ENCODE data around the gene OR10H1. TPM values are rescaled to one million over a fixed set of nuclear protein-coding genes. Genes with fewer than 3 reads are reported as not detected.
A peak's percentile ranks its signal among the peaks of the same experiment; 100 is the strongest.

Gene OR10H1
- total and polyA plus RNA-seq, 9 of the 15 experiments (the other 6 are each of a cell fraction or from before 2014, with no cell fraction given): not detected

DNA sequence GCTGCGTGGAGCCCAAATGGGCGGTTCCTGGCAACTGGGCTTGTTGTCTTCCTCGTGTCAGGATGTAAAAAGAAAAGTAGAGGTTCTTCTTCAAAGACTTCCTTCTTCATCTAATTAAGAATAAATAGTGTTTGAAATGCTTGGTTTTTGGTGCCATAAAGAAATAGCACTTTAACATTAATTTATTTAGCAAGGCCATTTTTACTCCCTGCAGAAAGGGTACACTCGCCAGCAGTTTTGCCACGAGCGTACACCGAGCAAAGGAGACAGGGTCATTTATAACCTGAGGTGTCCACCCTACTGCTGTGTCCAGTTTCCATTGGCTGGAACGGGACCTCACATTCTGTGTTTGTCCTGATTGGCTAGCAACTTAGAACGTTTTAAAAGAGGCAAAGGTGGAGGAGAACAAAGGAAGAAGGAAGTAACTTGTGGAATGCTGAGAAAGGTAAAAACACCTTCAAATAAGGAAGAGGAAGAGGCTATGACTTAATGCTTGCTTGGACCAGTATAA lies 21.8 kb upstream of the OR10H1 start (continued):
- TF ChIP-seq, protein P1, sequence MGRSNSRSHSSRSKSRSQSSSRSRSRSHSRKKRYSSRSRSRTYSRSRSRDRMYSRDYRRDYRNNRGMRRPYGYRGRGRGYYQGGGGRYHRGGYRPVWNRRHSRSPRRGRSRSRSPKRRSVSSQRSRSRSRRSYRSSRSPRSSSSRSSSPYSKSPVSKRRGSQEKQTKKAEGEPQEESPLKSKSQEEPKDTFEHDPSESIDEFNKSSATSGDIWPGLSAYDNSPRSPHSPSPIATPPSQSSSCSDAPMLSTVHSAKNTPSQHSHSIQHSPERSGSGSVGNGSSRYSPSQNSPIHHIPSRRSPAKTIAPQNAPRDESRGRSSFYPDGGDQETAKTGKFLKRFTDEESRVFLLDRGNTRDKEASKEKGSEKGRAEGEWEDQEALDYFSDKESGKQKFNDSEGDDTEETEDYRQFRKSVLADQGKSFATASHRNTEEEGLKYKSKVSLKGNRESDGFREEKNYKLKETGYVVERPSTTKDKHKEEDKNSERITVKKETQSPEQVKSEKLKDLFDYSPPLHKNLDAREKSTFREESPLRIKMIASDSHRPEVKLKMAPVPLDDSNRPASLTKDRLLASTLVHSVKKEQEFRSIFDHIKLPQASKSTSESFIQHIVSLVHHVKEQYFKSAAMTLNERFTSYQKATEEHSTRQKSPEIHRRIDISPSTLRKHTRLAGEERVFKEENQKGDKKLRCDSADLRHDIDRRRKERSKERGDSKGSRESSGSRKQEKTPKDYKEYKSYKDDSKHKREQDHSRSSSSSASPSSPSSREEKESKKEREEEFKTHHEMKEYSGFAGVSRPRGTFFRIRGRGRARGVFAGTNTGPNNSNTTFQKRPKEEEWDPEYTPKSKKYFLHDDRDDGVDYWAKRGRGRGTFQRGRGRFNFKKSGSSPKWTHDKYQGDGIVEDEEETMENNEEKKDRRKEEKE (IDR thresholded peaks at IDR 0.05; ENCODE audit: borderline replicate concordance in 1 of 2, control insufficient read depth in 1 of 2, low read depth in 2 of 2, low read length in 1 of 2): no peak
- TF ChIP-seq, protein P2, sequence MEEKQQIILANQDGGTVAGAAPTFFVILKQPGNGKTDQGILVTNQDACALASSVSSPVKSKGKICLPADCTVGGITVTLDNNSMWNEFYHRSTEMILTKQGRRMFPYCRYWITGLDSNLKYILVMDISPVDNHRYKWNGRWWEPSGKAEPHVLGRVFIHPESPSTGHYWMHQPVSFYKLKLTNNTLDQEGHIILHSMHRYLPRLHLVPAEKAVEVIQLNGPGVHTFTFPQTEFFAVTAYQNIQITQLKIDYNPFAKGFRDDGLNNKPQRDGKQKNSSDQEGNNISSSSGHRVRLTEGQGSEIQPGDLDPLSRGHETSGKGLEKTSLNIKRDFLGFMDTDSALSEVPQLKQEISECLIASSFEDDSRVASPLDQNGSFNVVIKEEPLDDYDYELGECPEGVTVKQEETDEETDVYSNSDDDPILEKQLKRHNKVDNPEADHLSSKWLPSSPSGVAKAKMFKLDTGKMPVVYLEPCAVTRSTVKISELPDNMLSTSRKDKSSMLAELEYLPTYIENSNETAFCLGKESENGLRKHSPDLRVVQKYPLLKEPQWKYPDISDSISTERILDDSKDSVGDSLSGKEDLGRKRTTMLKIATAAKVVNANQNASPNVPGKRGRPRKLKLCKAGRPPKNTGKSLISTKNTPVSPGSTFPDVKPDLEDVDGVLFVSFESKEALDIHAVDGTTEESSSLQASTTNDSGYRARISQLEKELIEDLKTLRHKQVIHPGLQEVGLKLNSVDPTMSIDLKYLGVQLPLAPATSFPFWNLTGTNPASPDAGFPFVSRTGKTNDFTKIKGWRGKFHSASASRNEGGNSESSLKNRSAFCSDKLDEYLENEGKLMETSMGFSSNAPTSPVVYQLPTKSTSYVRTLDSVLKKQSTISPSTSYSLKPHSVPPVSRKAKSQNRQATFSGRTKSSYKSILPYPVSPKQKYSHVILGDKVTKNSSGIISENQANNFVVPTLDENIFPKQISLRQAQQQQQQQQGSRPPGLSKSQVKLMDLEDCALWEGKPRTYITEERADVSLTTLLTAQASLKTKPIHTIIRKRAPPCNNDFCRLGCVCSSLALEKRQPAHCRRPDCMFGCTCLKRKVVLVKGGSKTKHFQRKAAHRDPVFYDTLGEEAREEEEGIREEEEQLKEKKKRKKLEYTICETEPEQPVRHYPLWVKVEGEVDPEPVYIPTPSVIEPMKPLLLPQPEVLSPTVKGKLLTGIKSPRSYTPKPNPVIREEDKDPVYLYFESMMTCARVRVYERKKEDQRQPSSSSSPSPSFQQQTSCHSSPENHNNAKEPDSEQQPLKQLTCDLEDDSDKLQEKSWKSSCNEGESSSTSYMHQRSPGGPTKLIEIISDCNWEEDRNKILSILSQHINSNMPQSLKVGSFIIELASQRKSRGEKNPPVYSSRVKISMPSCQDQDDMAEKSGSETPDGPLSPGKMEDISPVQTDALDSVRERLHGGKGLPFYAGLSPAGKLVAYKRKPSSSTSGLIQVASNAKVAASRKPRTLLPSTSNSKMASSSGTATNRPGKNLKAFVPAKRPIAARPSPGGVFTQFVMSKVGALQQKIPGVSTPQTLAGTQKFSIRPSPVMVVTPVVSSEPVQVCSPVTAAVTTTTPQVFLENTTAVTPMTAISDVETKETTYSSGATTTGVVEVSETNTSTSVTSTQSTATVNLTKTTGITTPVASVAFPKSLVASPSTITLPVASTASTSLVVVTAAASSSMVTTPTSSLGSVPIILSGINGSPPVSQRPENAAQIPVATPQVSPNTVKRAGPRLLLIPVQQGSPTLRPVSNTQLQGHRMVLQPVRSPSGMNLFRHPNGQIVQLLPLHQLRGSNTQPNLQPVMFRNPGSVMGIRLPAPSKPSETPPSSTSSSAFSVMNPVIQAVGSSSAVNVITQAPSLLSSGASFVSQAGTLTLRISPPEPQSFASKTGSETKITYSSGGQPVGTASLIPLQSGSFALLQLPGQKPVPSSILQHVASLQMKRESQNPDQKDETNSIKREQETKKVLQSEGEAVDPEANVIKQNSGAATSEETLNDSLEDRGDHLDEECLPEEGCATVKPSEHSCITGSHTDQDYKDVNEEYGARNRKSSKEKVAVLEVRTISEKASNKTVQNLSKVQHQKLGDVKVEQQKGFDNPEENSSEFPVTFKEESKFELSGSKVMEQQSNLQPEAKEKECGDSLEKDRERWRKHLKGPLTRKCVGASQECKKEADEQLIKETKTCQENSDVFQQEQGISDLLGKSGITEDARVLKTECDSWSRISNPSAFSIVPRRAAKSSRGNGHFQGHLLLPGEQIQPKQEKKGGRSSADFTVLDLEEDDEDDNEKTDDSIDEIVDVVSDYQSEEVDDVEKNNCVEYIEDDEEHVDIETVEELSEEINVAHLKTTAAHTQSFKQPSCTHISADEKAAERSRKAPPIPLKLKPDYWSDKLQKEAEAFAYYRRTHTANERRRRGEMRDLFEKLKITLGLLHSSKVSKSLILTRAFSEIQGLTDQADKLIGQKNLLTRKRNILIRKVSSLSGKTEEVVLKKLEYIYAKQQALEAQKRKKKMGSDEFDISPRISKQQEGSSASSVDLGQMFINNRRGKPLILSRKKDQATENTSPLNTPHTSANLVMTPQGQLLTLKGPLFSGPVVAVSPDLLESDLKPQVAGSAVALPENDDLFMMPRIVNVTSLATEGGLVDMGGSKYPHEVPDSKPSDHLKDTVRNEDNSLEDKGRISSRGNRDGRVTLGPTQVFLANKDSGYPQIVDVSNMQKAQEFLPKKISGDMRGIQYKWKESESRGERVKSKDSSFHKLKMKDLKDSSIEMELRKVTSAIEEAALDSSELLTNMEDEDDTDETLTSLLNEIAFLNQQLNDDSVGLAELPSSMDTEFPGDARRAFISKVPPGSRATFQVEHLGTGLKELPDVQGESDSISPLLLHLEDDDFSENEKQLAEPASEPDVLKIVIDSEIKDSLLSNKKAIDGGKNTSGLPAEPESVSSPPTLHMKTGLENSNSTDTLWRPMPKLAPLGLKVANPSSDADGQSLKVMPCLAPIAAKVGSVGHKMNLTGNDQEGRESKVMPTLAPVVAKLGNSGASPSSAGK (IDR thresholded peaks at IDR 0.05): peak; percentile 79
- TF ChIP-seq SOX6 (IDR thresholded peaks at IDR 0.05) (0 out of 2 replicates have a peak, but pooled peaks have one; percentile 5), FOXK1 (CRISPR knock-in tag; IDR thresholded peaks at IDR 0.05; ENCODE audit: borderline replicate concordance) (no peak)
- TF ChIP-seq, protein P3, sequence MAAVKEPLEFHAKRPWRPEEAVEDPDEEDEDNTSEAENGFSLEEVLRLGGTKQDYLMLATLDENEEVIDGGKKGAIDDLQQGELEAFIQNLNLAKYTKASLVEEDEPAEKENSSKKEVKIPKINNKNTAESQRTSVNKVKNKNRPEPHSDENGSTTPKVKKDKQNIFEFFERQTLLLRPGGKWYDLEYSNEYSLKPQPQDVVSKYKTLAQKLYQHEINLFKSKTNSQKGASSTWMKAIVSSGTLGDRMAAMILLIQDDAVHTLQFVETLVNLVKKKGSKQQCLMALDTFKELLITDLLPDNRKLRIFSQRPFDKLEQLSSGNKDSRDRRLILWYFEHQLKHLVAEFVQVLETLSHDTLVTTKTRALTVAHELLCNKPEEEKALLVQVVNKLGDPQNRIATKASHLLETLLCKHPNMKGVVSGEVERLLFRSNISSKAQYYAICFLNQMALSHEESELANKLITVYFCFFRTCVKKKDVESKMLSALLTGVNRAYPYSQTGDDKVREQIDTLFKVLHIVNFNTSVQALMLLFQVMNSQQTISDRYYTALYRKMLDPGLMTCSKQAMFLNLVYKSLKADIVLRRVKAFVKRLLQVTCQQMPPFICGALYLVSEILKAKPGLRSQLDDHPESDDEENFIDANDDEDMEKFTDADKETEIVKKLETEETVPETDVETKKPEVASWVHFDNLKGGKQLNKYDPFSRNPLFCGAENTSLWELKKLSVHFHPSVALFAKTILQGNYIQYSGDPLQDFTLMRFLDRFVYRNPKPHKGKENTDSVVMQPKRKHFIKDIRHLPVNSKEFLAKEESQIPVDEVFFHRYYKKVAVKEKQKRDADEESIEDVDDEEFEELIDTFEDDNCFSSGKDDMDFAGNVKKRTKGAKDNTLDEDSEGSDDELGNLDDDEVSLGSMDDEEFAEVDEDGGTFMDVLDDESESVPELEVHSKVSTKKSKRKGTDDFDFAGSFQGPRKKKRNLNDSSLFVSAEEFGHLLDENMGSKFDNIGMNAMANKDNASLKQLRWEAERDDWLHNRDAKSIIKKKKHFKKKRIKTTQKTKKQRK (IDR thresholded peaks at IDR 0.05; ENCODE audit: borderline replicate concordance, low read depth, low read length): no peak
- TF ChIP-seq, protein P4, sequence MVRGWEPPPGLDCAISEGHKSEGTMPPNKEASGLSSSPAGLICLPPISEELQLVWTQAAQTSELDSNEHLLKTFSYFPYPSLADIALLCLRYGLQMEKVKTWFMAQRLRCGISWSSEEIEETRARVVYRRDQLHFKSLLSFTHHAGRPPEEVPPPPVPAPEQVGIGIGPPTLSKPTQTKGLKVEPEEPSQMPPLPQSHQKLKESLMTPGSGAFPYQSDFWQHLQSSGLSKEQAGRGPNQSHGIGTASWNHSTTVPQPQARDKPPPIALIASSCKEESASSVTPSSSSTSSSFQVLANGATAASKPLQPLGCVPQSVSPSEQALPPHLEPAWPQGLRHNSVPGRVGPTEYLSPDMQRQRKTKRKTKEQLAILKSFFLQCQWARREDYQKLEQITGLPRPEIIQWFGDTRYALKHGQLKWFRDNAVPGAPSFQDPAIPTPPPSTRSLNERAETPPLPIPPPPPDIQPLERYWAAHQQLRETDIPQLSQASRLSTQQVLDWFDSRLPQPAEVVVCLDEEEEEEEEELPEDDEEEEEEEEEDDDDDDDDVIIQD (CRISPR knock-in tag; IDR thresholded peaks at IDR 0.05): no peak
